Endometrial microvascular endothelial cells (primary cell): ENCODE measurements around the gene CPT1C. TPM values are rescaled to one million over a fixed set of nuclear protein-coding genes. Genes with fewer than 3 reads are reported as not detected.

Experiments
- in situ Hi-C: cut with HindIII; loops from 2 replicates; pipeline ENCODE4 v1.10.0; 2017; ENCODE audit warnings: low sequenced_read_pairs, low pct_unique_long_range_greater_than_20kb; ENCODE audit errors: inconsistent ontology term
- total RNA-seq: library from RNA; depleted of rRNA; stranded (reverse); fragments of >200 nt; gene quantifications from one replicate; pipeline ENCODE4 v1.2.3, GENCODE V29; 2015; ENCODE audit errors: inconsistent ontology term

Gene CPT1C
- total RNA-seq, 1 donor from 2014 or later, result 9.6 TPM

GRCh38 chr19:49658566-49659442 is 32.1 kb upstream of the CPT1C start:
- in situ Hi-C loops, result no loop called here

GRCh38 chr19:49660338-49660961 is 30.5 kb upstream of the CPT1C start:
- in situ Hi-C loops, result no loop called here

- in situ Hi-C loops, result no loop called here
These were observed 28.9 kb upstream of the CPT1C start for GRCh38 chr19:49662011-49662410.

GRCh38 chr19:49663224-49663623 is 27.7 kb upstream of the CPT1C start:
- in situ Hi-C loops, result no loop called here

- in situ Hi-C loops, result no loop called here
These were observed 26.5 kb upstream of the CPT1C start for GRCh38 chr19:49664171-49665035.

GRCh38 chr19:49665036-49665350 is 25.9 kb upstream of the CPT1C start:
- in situ Hi-C loops, result no loop called here

- in situ Hi-C loops, result no loop called here
These were observed 25.4 kb upstream of the CPT1C start, which contains the start of the genes BCL2L12 and IRF3 for GRCh38 chr19:49665351-49666119. Gene BCL2L12, plus strand, starts transcription at chr19:49665933. Its CDS starts 760 bp downstream, at chr19:49666693. Gene IRF3, minus strand, starts transcription at chr19:49665857. Its CDS starts 1,019 bp downstream, at chr19:49664838.

- in situ Hi-C loops, result no loop called here
These were observed 24.8 kb upstream of the CPT1C start for GRCh38 chr19:49666120-49666444.

GRCh38 chr19:49667473-49667872 is 23.4 kb upstream of the CPT1C start:
- in situ Hi-C loops, result no loop called here

- in situ Hi-C loops, result no loop called here
These were observed 21.4 kb upstream of the CPT1C start for GRCh38 chr19:49669516-49669915.

GRCh38 chr19:49672131-49672919 is 18.6 kb upstream of the CPT1C start:
- in situ Hi-C loops, result no loop called here

- in situ Hi-C loops, result no loop called here
These were observed 14.7 kb upstream of the CPT1C start for GRCh38 chr19:49676136-49676783.

- in situ Hi-C loops, result no loop called here
These were observed 14.1 kb upstream of the CPT1C start for GRCh38 chr19:49676784-49677230.

GRCh38 chr19:49677231-49677900 is 13.6 kb upstream of the CPT1C start, which contains the start of gene PRMT1:
Gene PRMT1, plus strand, starts transcription at chr19:49677271. Its CDS starts 10 bp downstream, at chr19:49677281.
- in situ Hi-C loops, result no loop called here

GRCh38 chr19:49677901-49678674 is 12.8 kb upstream of the CPT1C start:
- in situ Hi-C loops, result no loop called here
